Hepatocyte (in vitro differentiated cells): ENCODE data around the gene TPPP3. TPM values are rescaled to one million over a fixed set of nuclear protein-coding genes. Genes with fewer than 3 reads are reported as not detected.

Source experiments
- DNase-seq: peaks from one replicate; pipeline ENCODE4 v3.0.0-alpha.2; 2016; ENCODE audit warnings: low spot score
- H2AFZ ChIP-seq: fragments of 200-600 bp; sonication (generic); 2 replicates; pipeline ENCODE4 v1.6.0; 2016; ENCODE audit warnings: antibody characterized with exemption, mild to moderate bottlenecking
- H3K27ac ChIP-seq: fragments of 200-600 bp; sonication (generic); 2 replicates; pipeline ENCODE4 v1.5.1; 2016; ENCODE audit warnings: mild to moderate bottlenecking
- H3K27me3 ChIP-seq: fragments of 200-600 bp; sonication (generic); 2 replicates; pipeline ENCODE4 v1.6.1; 2016
- H3K36me3 ChIP-seq: fragments of 200-600 bp; sonication (generic); replicated peaks from 2 replicates; pipeline ENCODE4 v1.5.1; 2016; ENCODE audit warnings: low read depth; ENCODE audit not compliant: insufficient read depth
- H3K4me1 ChIP-seq: fragments of 200-600 bp; sonication (generic); 2 replicates; pipeline ENCODE4 v1.5.1; 2016; ENCODE audit warnings: mild to moderate bottlenecking, moderate library complexity; ENCODE audit not compliant: insufficient read depth
- H3K4me2 ChIP-seq: fragments of 200-600 bp; sonication (generic); 2 replicates; pipeline ENCODE4 v1.6.0; 2016
- H3K4me3 ChIP-seq: fragments of 200-600 bp; sonication (generic); 2 replicates; pipeline ENCODE4 v1.5.1; 2016; ENCODE audit warnings: mild to moderate bottlenecking
- H3K79me2 ChIP-seq: fragments of 200-600 bp; sonication (generic); 2 replicates; pipeline ENCODE4 v1.6.0; 2017; ENCODE audit warnings: mild to moderate bottlenecking
- H3K9me2 ChIP-seq: fragments of 200-600 bp; sonication (generic); replicated peaks from 2 replicates; pipeline ENCODE4 v1.6.0; 2017; ENCODE audit warnings: mild to moderate bottlenecking; ENCODE audit not compliant: insufficient read depth
- H3K9me3 ChIP-seq: fragments of 200-600 bp; sonication (generic); 2 replicates; pipeline ENCODE4 v1.5.1; 2016; ENCODE audit warnings: low read depth, mild to moderate bottlenecking
- H4K20me1 ChIP-seq: fragments of 200-600 bp; sonication (generic); 2 replicates; pipeline ENCODE4 v1.6.0; 2016; ENCODE audit warnings: mild to moderate bottlenecking; ENCODE audit not compliant: insufficient read depth, poor library complexity, severe bottlenecking
- CTCF ChIP-seq: fragments of 200-600 bp; sonication (generic); IDR thresholded peaks from 2 replicates; pipeline ENCODE4 v1.5.1; 2016; ENCODE audit warnings: antibody characterized with exemption, mild to moderate bottlenecking; ENCODE audit not compliant: poor library complexity
- EZH2 ChIP-seq: fragments of 200-600 bp; sonication (generic); IDR thresholded peaks from 2 replicates; pipeline ENCODE4 v1.6.1; 2016; ENCODE audit warnings: antibody characterized with exemption, mild to moderate bottlenecking, borderline replicate concordance
- EZH2phosphoT487 ChIP-seq: fragments of 200-600 bp; sonication (generic); IDR thresholded peaks from one replicate; pipeline ENCODE4 v1.6.1; 2018; ENCODE audit warnings: antibody characterized with exemption, mild to moderate bottlenecking, low read depth, moderate library complexity; ENCODE audit not compliant: unreplicated experiment, severe bottlenecking
- WGBS: methylation state at CpG from one replicate; pipeline ENCODE4 v1.1.6; 2016; ENCODE audit warnings: low lambda C conversion rate; ENCODE audit errors: missing lambda C conversion rate; 5-methylcytosine and 5-hydroxymethylcytosine counted together
- polyA plus RNA-seq: library from polyadenylated mRNA; unstranded; fragments of >200 nt; fragmentation: Nextera tagmentation; extraction: Ambion mirVana; gene quantifications from 2 replicates; pipeline ENCODE4 v1.2.1, GENCODE V29; 2016
- total RNA-seq: library from RNA; depleted of rRNA; stranded (reverse); fragments of >200 nt; gene quantifications from 2 replicates; pipeline ENCODE4 v1.2.3, GENCODE V29; 2014

TPPP3 gene
- total and polyA plus RNA-seq, 2 experiments from 2014 or later: 3.2 to 20.1 TPM

GRCh38 chr16:67436640-67437193 is 43.4 kb upstream of the TPPP3 start:
- DNase-seq: no peak
- Histone ChIP-seq H3K27ac (no peak overlapping the region), H4K20me1 (no peaks in the 10 kb centered on the region), H2AFZ (no peak overlapping the region), H3K36me3 (no peaks in the 10 kb centered on the region), H3K27me3 (peaks cover 3% of the 10 kb centered on the region), H3K4me3 (no peak overlapping the region), H3K4me1 (peaks cover 2% of the 10 kb centered on the region), H3K9me2 (no peaks in the 10 kb centered on the region), H3K9me3 (no peaks in the 10 kb centered on the region), H3K4me2 (no peak overlapping the region), H3K79me2 (no peaks in the 10 kb centered on the region)
- 99% methylated on average over 23 of the region's 23 CpGs for WGBS
- no peak for TF ChIP-seq EZH2
- no peak for TF ChIP-seq CTCF
- TF ChIP-seq EZH2phosphoT487: no peak

GRCh38 chr16:67435758-67436164 is 42.5 kb upstream of the TPPP3 start:
- Histone ChIP-seq H3K79me2 (no peaks in the 10 kb centered on the region), H3K27me3 (peaks cover 4% of the 10 kb centered on the region), H2AFZ (no peak overlapping the region), H3K4me1 (peaks cover 6% of the 10 kb centered on the region), H3K9me2 (no peaks in the 10 kb centered on the region), H3K36me3 (no peaks in the 10 kb centered on the region), H3K9me3 (no peaks in the 10 kb centered on the region), H3K27ac (no peak overlapping the region), H3K4me3 (no peak overlapping the region), H4K20me1 (no peaks in the 10 kb centered on the region), H3K4me2 (no peak overlapping the region)
- 98% methylated on average over 16 of the region's 16 CpGs for WGBS
- no peak for TF ChIP-seq EZH2
- no peak for TF ChIP-seq CTCF
- no peak for TF ChIP-seq EZH2phosphoT487
- DNase-seq: no peak

- Histone ChIP-seq H3K27ac (no peak overlapping the region), H4K20me1 (no peaks in the 10 kb centered on the region), H3K36me3 (no peaks in the 10 kb centered on the region), H3K9me3 (no peaks in the 10 kb centered on the region), H3K4me3 (no peak overlapping the region), H3K4me1 (peaks cover 13% of the 10 kb centered on the region), H3K79me2 (no peaks in the 10 kb centered on the region), H3K4me2 (no peak overlapping the region), H3K27me3 (peaks cover 24% of the 10 kb centered on the region), H3K9me2 (no peaks in the 10 kb centered on the region), H2AFZ (no peak overlapping the region)
- DNase-seq: no peak
- TF ChIP-seq EZH2 (no peak), CTCF (no peak)
- 97% methylated on average over 5 of the region's 5 CpGs for WGBS
These were observed 39.9 kb upstream of the TPPP3 start for GRCh38 chr16:67433131-67433719.
